Right lung (tissue), 5 donors: ENCODE measurements around the gene RHBDL2. TPM values are rescaled to one million over a fixed set of nuclear protein-coding genes. Genes with fewer than 3 reads are reported as not detected.
"Not testable (repeated sequence)": the region's sequence is repeated elsewhere in the genome, so short reads cannot be mapped to it uniquely, and the experiment has no call there.

Source experiments
- DNase-seq, 2 donors: peaks; one replicate each; pipeline ENCODE4 v3.0.0-alpha.2; 2013
- polyA plus RNA-seq, 5 donors: library from polyadenylated mRNA; unstranded; fragments of 120-200 nt; gene quantifications; one replicate each; pipeline versions ENCODE4 v1.2.1 to v1.2.3, GENCODE V29; 2013; ENCODE audit warnings: inconsistent platforms in 1 of 5, low replicate concordance in 1 of 5; ENCODE audit not compliant: insufficient read length in 5 of 5, insufficient read depth in 1 of 5

Gene RHBDL2
- polyA plus RNA-seq, 5 donors = 1.3 to 1.7 (median 1.5) TPM

- no peak for DNase-seq
Observed at GRCh38 chr1:38881487-38881886, 60.1 kb downstream of the RHBDL2 start, which contains the start of gene GJA9. TSS of gene GJA9 (minus strand) at chr1:38881587. CDS start at chr1:38876098, 5,489 bp downstream.

GRCh38 chr1:38875811-38876210 lies 65.8 kb downstream of the RHBDL2 start:
- no peak for DNase-seq

GRCh38 chr1:38873027-38873969 lies 68.3 kb downstream of the RHBDL2 start, which contains the start of gene MYCBP:
TSS of gene MYCBP (minus strand) at chr1:38873348. CDS start at chr1:38873305, 43 bp downstream.
- DNase-seq = peak; percentile 96 to 97

GRCh38 chr1:38872401-38873026 lies 69.1 kb downstream of the RHBDL2 start:
- DNase-seq = peak in 1 of 2 donors; percentile 4

GRCh38 chr1:38870996-38871395 lies 70.6 kb downstream of the RHBDL2 start:
- no peak for DNase-seq

GRCh38 chr1:38867208-38867607 lies 74.4 kb downstream of the RHBDL2 start:
- no peak for DNase-seq

GRCh38 chr1:38865112-38865715 lies 76.4 kb downstream of the RHBDL2 start:
- no peak for DNase-seq

- no peak for DNase-seq
Observed at GRCh38 chr1:38860454-38860795, 81.2 kb downstream of the RHBDL2 start.

GRCh38 chr1:38859561-38860453 lies 81.8 kb downstream of the RHBDL2 start, which contains the start of gene RRAGC:
TSS of gene RRAGC (minus strand) at chr1:38859772. CDS start at chr1:38859646, 126 bp downstream.
- peak; percentile 96 to 97 for DNase-seq

- DNase-seq = peak in 1 of 2 donors; percentile 30
Observed at GRCh38 chr1:38858833-38859560, 82.6 kb downstream of the RHBDL2 start.

GRCh38 chr1:38852780-38853179 lies 88.8 kb downstream of the RHBDL2 start:
- no peak for DNase-seq

GRCh38 chr1:38848071-38848470 lies 93.6 kb downstream of the RHBDL2 start:
- DNase-seq = no peak

GRCh38 chr1:38846210-38846609 lies 95.4 kb downstream of the RHBDL2 start:
- DNase-seq = no peak

- not testable (repeated sequence) for DNase-seq
Observed at GRCh38 chr1:38845088-38845487, 96.5 kb downstream of the RHBDL2 start.

- DNase-seq = no peak
Observed at GRCh38 chr1:38840281-38840680, 101.3 kb downstream of the RHBDL2 start.

- DNase-seq = no peak
Observed at GRCh38 chr1:38839363-38839762, 102.3 kb downstream of the RHBDL2 start.

- DNase-seq = not testable (repeated sequence)
Observed at GRCh38 chr1:38836316-38836715, 105.3 kb downstream of the RHBDL2 start.
